Progenitor cell of endocrine pancreas (in vitro differentiated cells): Measurements from ENCODE around the gene HCFC1. TPM values are rescaled to one million over a fixed set of nuclear protein-coding genes. Genes with fewer than 3 reads are reported as not detected.
A peak's percentile ranks its signal among the peaks of the same experiment; 100 is the strongest.

Experiments used
- DNase-seq: peaks from one replicate; pipeline ENCODE4 v3.0.0; 2021; ENCODE audit warnings: low spot score; ENCODE audit not compliant: unreplicated experiment
- H3K27ac Mint-ChIP-seq: 2 replicates; pipeline ENCODE4 v1.8.0; 2021; ENCODE audit warnings: mild to moderate bottlenecking, moderate library complexity, mixed read lengths
- H3K27me3 Mint-ChIP-seq: 2 replicates; pipeline ENCODE4 v1.8.0; 2021; ENCODE audit warnings: mixed read lengths
- H3K36me3 Mint-ChIP-seq: 2 replicates; pipeline ENCODE4 v1.8.0; 2022; ENCODE audit warnings: mixed read lengths; ENCODE audit not compliant: insufficient read depth
- H3K4me1 Mint-ChIP-seq: 2 replicates; pipeline ENCODE4 v1.8.0; 2021; ENCODE audit warnings: low read depth, mixed read lengths
- H3K4me3 Mint-ChIP-seq: 2 replicates; pipeline ENCODE4 v1.8.0; 2021; ENCODE audit warnings: low read depth, mild to moderate bottlenecking, moderate library complexity, mixed read lengths
- H3K9me3 Mint-ChIP-seq: 2 replicates; pipeline ENCODE4 v1.8.0; 2021; ENCODE audit warnings: low read depth, mixed read lengths
- CTCF ChIP-seq: fragments of 200-600 bp; sonication (generic); IDR thresholded peaks from one replicate; pipeline ENCODE4 v1.5.0; 2021; ENCODE audit warnings: antibody characterized with exemption, mild to moderate bottlenecking; ENCODE audit not compliant: unreplicated experiment
- total RNA-seq: library from RNA; stranded (reverse); gene quantifications from 2 replicates; pipeline ENCODE4 v1.2.1, GENCODE V29; 2021

The HCFC1 gene
- total RNA-seq, 1 donor from 2014 or later, result 121 TPM

DNA sequence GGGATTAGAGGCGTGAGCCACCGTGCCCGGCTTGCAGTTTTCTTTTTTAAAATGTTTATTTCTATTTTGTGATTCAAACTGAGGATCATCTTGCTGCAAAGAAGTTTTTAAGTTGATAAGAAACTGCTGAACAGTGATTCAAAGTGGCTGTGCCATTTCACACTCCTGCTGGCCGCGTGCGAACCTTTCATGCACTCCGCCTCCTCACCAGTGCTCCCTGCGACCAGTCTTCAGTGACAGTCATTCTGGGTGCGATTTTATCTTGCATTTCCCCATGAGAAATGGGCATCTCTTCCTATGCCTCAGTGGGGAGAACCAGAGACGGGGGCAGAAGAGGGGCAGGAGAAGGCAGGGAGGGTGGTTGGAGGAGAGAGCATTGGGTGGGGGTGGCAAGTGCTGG, 22.4 kb upstream of the HCFC1 start:
- H3K9me3 Mint-ChIP-seq, result peaks cover 3% of the 10 kb centered on the region

DNA sequence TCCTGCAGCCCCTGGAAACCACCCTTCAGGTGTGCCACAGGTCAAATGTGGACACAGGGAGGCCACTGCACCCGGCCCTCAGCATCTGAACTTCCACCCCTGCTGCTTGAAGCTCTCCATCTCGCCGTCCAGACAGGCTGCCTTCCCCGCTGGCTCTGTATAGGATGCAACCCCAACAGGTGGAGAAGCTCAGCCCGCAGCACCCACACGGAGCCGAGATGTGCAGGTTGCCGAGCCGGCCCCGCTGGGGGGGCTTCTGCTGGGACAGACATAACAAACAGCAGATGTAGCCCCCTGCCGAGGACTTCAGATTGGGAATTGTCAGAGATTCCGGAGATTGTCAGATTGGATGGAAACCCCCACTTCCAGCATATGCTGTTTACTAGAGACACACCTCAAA, 21.5 kb upstream of the HCFC1 start:
- Mint-ChIP-seq H3K4me3 (no peak overlapping the region), H3K9me3 (peaks cover 3% of the 10 kb centered on the region), H3K27ac (peak overlapping the region; percentile 71), H3K4me1 (no peaks in the 10 kb centered on the region), H3K36me3 (peaks cover 2% of the 10 kb centered on the region), H3K27me3 (no peaks in the 10 kb centered on the region)
- no peak for TF ChIP-seq CTCF
- no peak for DNase-seq

More for the DNA sequence above, 22.4 kb upstream of the HCFC1 start:
- TF ChIP-seq CTCF, result no peak
- Mint-ChIP-seq H3K27me3 (no peaks in the 10 kb centered on the region), H3K4me1 (no peaks in the 10 kb centered on the region), H3K4me3 (no peak overlapping the region), H3K36me3 (peaks cover 2% of the 10 kb centered on the region), H3K27ac (no peak overlapping the region)
- DNase-seq, result no peak

DNA sequence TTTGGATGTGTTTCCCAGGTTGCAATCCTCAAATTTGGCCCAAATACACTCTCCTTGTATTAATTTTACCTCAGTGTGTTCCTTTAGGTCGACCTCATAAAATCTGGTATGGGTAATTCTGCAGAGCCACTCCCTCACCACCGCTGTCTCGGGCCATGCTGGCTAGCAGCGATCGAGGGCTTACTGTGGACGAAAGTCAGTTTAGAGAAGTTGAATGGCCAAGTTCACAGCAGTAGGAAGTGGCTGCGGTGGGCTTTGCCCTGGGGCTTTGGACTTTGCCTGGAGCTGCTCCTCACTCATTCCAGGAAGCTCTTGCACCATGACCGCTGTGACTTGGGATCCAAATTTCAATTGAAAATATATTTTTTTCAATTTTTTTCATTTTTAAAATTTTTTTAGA, 20.6 kb upstream of the HCFC1 start:
- Mint-ChIP-seq H3K27me3 (no peaks in the 10 kb centered on the region), H3K36me3 (peaks cover 2% of the 10 kb centered on the region), H3K4me1 (no peaks in the 10 kb centered on the region), H3K4me3 (no peak overlapping the region), H3K27ac (no peak overlapping the region), H3K9me3 (peaks cover 3% of the 10 kb centered on the region)
- DNase-seq, result no peak
- no peak for TF ChIP-seq CTCF

DNA sequence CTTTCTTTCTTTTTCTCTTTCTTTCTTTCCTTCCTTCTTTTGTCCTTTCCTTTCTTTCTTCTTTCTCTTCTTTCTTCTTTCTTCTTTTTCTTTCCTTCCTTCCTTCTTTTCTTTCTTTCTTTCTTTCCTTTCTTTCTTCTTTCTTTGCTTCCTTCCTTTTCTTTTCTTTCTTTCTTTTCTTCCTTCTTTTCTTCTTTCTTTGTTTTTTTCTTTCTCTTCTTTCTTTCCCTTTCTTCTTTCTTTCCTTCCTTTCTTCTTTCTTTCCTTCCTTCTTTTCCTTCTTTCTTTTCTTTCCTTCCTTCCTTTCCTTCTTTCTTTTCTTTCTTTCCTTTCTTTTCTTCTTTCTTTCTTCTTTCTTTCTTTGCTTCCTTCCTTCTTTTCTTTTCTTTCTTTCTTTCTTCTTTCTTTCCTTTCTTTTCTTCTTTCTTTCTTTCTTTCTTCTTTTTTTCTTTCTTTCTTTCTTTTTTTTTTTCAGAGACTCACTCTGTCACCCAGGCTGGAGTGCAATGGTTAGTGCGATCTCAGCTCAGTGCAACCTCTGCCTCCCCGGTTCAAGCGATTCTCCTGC, 19.5 kb upstream of the HCFC1 start:
- no peak overlapping the region for H3K4me3 Mint-ChIP-seq

GRCh38 chrX:153989973-153990655, 18.5 kb upstream of the HCFC1 start:
- Mint-ChIP-seq H3K9me3 (no peaks in the 10 kb centered on the region), H3K27ac (no peak overlapping the region), H3K36me3 (peaks cover 2% of the 10 kb centered on the region), H3K4me1 (no peaks in the 10 kb centered on the region), H3K27me3 (no peaks in the 10 kb centered on the region), H3K4me3 (no peak overlapping the region)
- no peak for DNase-seq
- no peak for TF ChIP-seq CTCF

More for the DNA sequence above, 19.5 kb upstream of the HCFC1 start:
- Mint-ChIP-seq H3K27ac (no peak overlapping the region), H3K9me3 (no peaks in the 10 kb centered on the region), H3K36me3 (peaks cover 2% of the 10 kb centered on the region), H3K4me1 (no peaks in the 10 kb centered on the region), H3K27me3 (no peaks in the 10 kb centered on the region)
- no peak for TF ChIP-seq CTCF
- no peak for DNase-seq
